ENCODE data around the gene RFT1. TPM values are rescaled to one million over a fixed set of nuclear protein-coding genes. Genes with fewer than 3 reads are reported as not detected.

The RFT1 gene
- total and polyA plus RNA-seq, 2 experiments from 2014 or later, result 11.3 to 13.3 TPM

- H4K20me1 ChIP-seq (replicated peaks; ENCODE audit: insufficient read depth), result no peaks in the 10 kb centered on the region; the same call in 1 of the 2 replicates
- no peak for ATAC-seq
- H3K36me3 ChIP-seq (ENCODE audit: insufficient read depth), result no peaks in the 10 kb centered on the region
- Mint-ChIP-seq H3K9me3 (no peaks in the 10 kb centered on the region), H3K27ac (no peak overlapping the region), H3K27me3 (ENCODE audit: insufficient read depth, low read depth, poor library complexity) (peaks cover 19% of the 10 kb centered on the region), H3K36me3 (ENCODE audit: low read depth) (no peaks in the 10 kb centered on the region), H3K4me1 (peaks cover 27% of the 10 kb centered on the region), H3K4me3 (no peak overlapping the region)
- no peak overlapping the region for H3K4me2 ChIP-seq
- H2AFZ ChIP-seq, result no peak overlapping the region
- no peak overlapping the region for H3K27ac ChIP-seq (ENCODE audit: low read depth)
- no peak for TF ChIP-seq ETS1 (IDR thresholded peaks at IDR 0.05)
- TF ChIP-seq CTCF (conservative IDR thresholded peaks at IDR 0.05; ENCODE audit: low read depth in 2 of 2), result no peak
- no peak for TF ChIP-seq NANOG (IDR thresholded peaks at IDR 0.05; ENCODE audit: borderline replicate concordance)
- no peak for TF ChIP-seq EZH2phosphoT487 (IDR thresholded peaks at IDR 0.05; ENCODE audit: unreplicated experiment)
- TF ChIP-seq, protein P1, sequence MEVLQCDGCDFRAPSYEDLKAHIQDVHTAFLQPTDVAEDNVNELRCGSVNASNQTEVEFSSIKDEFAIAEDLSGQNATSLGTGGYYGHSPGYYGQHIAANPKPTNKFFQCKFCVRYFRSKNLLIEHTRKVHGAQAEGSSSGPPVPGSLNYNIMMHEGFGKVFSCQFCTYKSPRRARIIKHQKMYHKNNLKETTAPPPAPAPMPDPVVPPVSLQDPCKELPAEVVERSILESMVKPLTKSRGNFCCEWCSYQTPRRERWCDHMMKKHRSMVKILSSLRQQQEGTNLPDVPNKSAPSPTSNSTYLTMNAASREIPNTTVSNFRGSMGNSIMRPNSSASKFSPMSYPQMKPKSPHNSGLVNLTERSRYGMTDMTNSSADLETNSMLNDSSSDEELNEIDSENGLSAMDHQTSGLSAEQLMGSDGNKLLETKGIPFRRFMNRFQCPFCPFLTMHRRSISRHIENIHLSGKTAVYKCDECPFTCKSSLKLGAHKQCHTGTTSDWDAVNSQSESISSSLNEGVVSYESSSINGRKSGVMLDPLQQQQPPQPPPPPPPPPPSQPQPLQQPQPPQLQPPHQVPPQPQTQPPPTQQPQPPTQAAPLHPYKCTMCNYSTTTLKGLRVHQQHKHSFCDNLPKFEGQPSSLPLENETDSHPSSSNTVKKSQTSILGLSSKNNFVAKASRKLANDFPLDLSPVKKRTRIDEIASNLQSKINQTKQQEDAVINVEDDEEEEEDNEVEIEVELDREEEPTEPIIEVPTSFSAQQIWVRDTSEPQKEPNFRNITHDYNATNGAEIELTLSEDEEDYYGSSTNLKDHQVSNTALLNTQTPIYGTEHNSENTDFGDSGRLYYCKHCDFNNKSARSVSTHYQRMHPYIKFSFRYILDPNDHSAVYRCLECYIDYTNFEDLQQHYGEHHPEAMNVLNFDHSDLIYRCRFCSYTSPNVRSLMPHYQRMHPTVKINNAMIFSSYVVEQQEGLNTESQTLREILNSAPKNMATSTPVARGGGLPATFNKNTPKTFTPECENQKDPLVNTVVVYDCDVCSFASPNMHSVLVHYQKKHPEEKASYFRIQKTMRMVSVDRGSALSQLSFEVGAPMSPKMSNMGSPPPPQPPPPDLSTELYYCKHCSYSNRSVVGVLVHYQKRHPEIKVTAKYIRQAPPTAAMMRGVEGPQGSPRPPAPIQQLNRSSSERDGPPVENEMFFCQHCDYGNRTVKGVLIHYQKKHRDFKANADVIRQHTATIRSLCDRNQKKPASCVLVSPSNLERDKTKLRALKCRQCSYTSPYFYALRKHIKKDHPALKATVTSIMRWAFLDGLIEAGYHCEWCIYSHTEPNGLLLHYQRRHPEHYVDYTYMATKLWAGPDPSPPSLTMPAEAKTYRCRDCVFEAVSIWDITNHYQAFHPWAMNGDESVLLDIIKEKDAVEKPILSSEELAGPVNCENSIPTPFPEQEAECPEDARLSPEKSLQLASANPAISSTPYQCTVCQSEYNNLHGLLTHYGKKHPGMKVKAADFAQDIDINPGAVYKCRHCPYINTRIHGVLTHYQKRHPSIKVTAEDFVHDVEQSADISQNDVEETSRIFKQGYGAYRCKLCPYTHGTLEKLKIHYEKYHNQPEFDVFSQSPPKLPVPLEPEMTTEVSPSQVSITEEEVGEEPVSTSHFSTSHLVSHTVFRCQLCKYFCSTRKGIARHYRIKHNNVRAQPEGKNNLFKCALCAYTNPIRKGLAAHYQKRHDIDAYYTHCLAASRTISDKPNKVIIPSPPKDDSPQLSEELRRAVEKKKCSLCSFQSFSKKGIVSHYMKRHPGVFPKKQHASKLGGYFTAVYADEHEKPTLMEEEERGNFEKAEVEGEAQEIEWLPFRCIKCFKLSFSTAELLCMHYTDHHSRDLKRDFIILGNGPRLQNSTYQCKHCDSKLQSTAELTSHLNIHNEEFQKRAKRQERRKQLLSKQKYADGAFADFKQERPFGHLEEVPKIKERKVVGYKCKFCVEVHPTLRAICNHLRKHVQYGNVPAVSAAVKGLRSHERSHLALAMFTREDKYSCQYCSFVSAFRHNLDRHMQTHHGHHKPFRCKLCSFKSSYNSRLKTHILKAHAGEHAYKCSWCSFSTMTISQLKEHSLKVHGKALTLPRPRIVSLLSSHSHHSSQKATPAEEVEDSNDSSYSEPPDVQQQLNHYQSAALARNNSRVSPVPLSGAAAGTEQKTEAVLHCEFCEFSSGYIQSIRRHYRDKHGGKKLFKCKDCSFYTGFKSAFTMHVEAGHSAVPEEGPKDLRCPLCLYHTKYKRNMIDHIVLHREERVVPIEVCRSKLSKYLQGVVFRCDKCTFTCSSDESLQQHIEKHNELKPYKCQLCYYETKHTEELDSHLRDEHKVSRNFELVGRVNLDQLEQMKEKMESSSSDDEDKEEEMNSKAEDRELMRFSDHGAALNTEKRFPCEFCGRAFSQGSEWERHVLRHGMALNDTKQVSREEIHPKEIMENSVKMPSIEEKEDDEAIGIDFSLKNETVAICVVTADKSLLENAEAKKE (CRISPR knock-in tag; IDR thresholded peaks at IDR 0.05), result no peak
- no peak for TF ChIP-seq ZNF114 (CRISPR knock-in tag; IDR thresholded peaks at IDR 0.05)
- TF ChIP-seq STAT1 (IDR thresholded peaks at IDR 0.05; ENCODE audit: unreplicated experiment), result no peak
- no peak for TF ChIP-seq ZNF331 (CRISPR knock-in tag; IDR thresholded peaks at IDR 0.05; ENCODE audit: low read depth)
- TF ChIP-seq EZH2 (IDR thresholded peaks at IDR 0.05; ENCODE audit: low read depth, unreplicated experiment), result no peak
- no peaks in the 10 kb centered on the region for H3F3A ChIP-seq (replicated peaks; ENCODE audit: low read depth)
- no peaks in the 10 kb centered on the region for H3K79me2 ChIP-seq (replicated peaks; ENCODE audit: insufficient read depth)
- no peak overlapping the region for H3K4me3 ChIP-seq
- no peak for DNase-seq (ENCODE audit: low spot score)
- H3K4me1 ChIP-seq (ENCODE audit: insufficient read depth), result peaks cover 23% of the 10 kb centered on the region; the same call in 1 of the 2 replicates
- no peaks in the 10 kb centered on the region for H3K9me2 ChIP-seq (ENCODE audit: insufficient read depth)
- H3K27me3 ChIP-seq (ENCODE audit: insufficient read depth), result peaks cover 1% of the 10 kb centered on the region
Observed at GRCh38 chr3:53154881-53155285, 24.6 kb upstream of the RFT1 start.
